ENCODE measurements around the gene MRPL39.

DNA sequence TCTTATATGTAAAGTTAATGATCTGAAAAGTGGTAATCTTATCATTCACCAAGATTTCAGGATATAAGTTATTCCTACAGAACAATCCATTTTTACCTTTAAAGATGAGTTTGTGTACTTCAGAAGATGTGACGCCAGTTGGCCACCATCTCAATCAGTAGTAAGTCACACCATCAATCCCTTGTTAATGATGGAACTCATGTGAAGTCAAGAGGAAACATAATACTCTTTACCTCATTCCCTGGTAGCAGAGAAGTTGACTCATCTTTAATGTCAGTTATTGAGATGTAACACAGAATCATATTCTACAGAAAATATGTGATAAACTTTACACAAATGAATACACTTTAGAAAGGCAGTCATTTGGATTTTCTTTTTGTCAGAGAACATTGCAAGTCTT lies 38.2 kb downstream of the MRPL39 start:
- TF ChIP-seq POLR2A (IDR thresholded peaks at IDR 0.05; ENCODE audit: low read depth, low read length) (no peak; the same call in 1 of the 2 replicates), POLR2AphosphoS5 (IDR thresholded peaks at IDR 0.05; ENCODE audit: low read depth, low read length) (peak; percentile 39)
